ENCODE results near the gene WWP2.
"Not testable (repeated sequence)": the region's sequence is repeated elsewhere in the genome, so short reads cannot be mapped to it uniquely, and the experiment has no call there.

DNA sequence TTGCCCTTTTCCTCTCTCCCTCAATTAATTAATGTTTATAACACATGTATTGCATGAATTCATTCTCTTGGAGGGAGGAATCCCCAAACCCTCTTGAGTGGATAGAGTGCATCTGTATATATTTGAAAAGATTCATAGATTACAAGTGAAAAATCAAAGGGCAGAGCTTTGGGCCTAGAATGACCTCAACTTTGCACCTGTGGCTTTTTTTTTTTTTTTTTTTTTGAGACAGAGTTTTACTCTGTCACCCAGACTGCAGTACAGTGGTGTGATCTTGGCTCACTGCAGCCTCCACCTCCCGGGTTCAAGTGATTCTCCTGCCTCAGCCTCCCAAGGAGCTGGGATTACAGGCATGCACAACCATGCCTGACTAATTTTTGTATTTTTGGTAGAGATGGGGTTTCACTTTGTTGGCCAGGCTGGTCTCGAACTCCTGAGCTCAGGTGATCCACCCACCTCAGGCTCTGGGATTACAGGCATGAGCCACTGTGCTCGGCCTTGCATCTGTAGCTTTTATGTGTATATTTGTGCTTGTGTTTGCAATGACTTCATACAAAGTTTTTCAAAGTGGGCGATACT is 62.5 kb downstream of the WWP2 start:
- not testable (repeated sequence) for TF ChIP-seq CTCF, POLR2A, EP300 (IDR thresholded peaks at IDR 0.05)

Measured in ovary (tissue), 3 donors.